ENCODE results near the gene DTNB.

- TF ChIP-seq, protein P1, sequence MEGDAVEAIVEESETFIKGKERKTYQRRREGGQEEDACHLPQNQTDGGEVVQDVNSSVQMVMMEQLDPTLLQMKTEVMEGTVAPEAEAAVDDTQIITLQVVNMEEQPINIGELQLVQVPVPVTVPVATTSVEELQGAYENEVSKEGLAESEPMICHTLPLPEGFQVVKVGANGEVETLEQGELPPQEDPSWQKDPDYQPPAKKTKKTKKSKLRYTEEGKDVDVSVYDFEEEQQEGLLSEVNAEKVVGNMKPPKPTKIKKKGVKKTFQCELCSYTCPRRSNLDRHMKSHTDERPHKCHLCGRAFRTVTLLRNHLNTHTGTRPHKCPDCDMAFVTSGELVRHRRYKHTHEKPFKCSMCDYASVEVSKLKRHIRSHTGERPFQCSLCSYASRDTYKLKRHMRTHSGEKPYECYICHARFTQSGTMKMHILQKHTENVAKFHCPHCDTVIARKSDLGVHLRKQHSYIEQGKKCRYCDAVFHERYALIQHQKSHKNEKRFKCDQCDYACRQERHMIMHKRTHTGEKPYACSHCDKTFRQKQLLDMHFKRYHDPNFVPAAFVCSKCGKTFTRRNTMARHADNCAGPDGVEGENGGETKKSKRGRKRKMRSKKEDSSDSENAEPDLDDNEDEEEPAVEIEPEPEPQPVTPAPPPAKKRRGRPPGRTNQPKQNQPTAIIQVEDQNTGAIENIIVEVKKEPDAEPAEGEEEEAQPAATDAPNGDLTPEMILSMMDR (IDR thresholded peaks at IDR 0.05; ENCODE audit: extremely low read depth in 1 of 2, insufficient read depth in 1 of 2, low read depth in 1 of 2, low read length in 2 of 2): no peak
- TF ChIP-seq POLR2AphosphoS5 (IDR thresholded peaks at IDR 0.05; ENCODE audit: insufficient read depth, low read depth, low read length) (no peak), EZH2 (IDR thresholded peaks at IDR 0.05; ENCODE audit: borderline replicate concordance, low read depth, low read length, severe bottlenecking) (no peak), POLR2A (IDR thresholded peaks at IDR 0.05; ENCODE audit: low read depth, low read length) (no peak)
These were observed 251.5 kb downstream of the DTNB start for GRCh38 chr2:25421820-25422411.
